Activated CD8-positive, alpha-beta memory T cell treated with anti-CD3 and anti-CD28 coated beads for 48 hours (primary cell): ENCODE results near the gene CFAP20.

Experiments used
- DNase-seq, 3 experiments: peaks; one replicate each; pipeline ENCODE4 v3.0.0-alpha.2; 2020; ENCODE audit warnings: low read depth in 2 of 3, low spot score in 2 of 3

Gene CFAP20

DNA sequence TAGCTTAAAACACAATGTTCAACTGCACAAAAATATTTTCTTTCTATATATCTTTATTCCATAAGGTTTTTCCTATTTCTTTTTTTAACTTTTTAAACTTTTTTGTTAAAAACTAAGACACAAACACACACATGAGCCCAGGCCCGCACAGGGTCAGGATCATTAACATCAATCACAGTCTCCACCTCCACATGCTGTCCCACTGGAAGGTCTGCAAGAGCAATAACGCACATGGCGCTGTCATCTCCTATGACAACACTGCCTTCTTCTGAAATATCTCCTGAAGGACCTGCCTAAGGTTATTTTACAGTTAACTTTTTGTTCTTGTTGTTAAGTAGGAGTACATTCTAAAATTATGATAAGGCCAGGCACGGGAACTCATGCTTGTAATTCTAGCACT is 4.1 kb downstream of the CFAP20 start:
- no peak for DNase-seq

GRCh38 chr16:58124601-58124915 is 4.6 kb downstream of the CFAP20 start:
- no peak for DNase-seq

GRCh38 chr16:58123896-58124600 is 5.1 kb downstream of the CFAP20 start:
- no peak for DNase-seq

GRCh38 chr16:58121132-58121531 is 8.0 kb downstream of the CFAP20 start:
- DNase-seq, result no peak

GRCh38 chr16:58120234-58120633 is 8.9 kb downstream of the CFAP20 start:
- DNase-seq, result no peak

GRCh38 chr16:58119509-58119845 is 9.7 kb downstream of the CFAP20 start:
- no peak for DNase-seq

GRCh38 chr16:58118801-58119508 is 10.2 kb downstream of the CFAP20 start:
- no peak for DNase-seq

DNA sequence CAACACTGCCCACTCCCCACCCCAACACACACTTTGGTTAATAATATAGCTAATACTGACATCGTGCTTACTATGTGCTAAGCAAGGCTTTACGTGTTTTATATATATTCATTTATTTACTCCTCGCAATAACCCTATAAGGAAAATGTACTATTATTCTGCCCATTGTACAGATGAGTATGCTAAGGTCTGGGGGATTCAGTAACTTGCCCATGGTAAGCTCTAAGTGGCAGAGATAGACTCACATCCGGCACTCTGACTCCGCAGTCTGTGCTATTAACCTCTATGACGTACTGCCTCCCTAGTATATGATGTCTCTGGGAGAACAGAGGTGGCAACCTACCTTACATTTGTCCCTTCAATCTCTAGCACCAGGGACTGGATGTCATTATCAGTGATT is 12.7 kb downstream of the CFAP20 start:
- DNase-seq, result no peak

DNA sequence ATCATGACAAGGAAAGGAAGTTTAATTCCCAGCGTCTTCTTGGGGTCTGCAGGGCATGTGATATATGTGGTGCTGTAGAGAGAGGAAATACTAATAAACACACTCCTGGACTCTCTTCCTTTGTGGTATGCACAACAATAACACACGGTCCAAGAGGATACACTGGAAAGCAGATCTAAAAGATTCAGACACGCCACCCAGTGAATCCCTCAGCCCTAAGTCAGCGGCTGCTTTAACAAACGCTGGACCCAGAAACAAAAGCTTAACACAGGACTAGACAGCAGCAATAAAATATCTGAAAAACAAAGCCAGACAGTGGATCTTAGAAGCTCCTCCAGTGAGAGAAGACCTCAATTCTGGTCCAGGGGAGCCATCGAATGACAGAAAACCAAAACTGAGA is 13.1 kb downstream of the CFAP20 start:
- DNase-seq, result no peak

DNA sequence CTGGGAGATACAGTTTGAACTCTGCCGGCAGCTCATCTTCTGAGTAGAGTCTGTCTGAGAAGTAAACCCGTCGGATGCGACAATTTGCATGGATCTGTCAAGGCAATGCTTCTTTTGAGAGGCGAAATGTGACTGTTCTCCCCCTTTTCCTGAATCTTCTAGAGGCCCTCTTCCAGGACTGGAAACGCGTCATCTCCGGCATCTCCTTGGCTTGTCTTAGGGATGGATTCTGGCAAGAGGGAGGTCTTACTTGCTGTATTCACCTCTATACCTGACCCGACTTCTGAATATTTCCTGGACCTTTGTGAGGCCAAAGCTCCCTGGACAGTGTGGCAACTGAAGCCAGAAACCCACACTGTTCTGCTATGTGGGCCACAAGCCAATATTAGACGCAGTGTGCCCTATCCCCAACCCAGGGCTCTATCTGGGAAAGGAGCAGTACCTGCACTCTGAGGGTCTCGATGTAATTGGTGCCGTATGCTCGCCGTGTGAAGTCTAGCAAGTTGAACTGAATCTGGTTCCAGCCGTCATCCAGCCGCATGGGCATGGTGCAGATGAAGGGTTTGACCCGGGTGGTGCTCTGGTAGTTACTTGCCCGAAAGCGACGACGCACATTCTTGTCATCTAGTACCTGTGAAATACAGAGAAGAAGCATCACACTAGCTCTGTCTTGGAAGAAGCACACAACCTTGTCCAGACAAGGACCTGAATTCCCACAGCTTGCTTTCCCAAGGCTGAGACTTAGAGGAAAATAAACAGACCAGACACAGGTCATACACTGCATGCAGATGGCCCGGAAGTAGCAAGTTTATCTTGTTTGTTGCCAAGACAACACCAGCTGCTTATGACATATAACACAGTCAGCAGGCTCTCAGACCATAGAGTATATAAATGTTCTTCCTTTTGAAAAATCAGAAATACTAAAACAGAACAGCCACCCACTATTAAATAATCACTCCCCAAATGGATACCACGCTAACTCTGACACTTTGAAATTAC is 14.1 kb downstream of the CFAP20 start:
- no peak for DNase-seq

- DNase-seq, result no peak
These were observed 17.9 kb downstream of the CFAP20 start for GRCh38 chr16:58111302-58111627.

- no peak for DNase-seq
These were observed 18.4 kb downstream of the CFAP20 start for GRCh38 chr16:58110571-58111301.

DNA sequence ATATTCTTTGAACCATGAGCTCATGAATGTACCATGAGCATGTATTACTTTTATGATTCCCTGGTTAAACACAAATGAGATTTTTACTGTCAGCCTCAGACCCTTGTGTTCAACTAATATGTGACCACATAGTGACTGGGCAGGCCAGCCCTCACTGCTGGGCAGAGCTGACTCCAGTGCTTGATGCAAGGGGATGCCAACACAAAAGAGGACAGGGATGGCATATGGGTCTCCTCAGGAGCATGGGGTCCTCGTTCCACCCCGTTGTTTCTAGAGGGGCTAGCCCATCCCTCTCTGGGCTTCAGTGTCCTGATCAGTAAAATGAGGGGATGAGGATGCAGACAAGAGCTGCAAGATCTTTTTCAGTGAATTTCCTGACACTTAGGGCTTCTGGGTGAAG is 19.3 kb downstream of the CFAP20 start:
- no peak for DNase-seq

- DNase-seq, result no peak
These were observed 19.9 kb downstream of the CFAP20 start for GRCh38 chr16:58109330-58109729.

GRCh38 chr16:58107709-58108108 is 21.5 kb downstream of the CFAP20 start:
- no peak for DNase-seq

GRCh38 chr16:58107228-58107627 is 22.0 kb downstream of the CFAP20 start:
- DNase-seq, result no peak

DNA sequence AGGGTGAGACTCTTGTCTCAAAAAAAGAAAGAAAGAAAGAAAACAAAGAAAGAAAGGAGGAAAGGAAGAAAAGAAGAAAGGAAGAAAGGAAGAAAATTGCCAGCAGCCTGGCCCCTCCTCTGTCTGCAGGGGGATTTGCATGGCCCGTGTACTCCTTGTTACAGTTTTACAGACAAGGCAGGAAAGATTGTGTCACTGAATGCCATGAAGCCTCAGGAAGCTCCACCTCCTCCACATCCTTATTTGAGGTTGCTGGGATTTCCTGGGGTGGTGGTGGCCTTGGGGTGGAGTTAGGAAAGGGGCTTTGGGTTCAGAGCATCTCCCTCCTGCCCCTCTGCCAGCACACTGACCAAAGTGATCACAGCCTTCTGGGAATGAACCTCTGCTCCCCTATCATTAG is 23.6 kb downstream of the CFAP20 start:
- DNase-seq, result no peak

- no peak for DNase-seq
These were observed 26.4 kb downstream of the CFAP20 start for GRCh38 chr16:58102665-58103392.

GRCh38 chr16:58099956-58100300 is 29.3 kb downstream of the CFAP20 start:
- no peak for DNase-seq

DNA sequence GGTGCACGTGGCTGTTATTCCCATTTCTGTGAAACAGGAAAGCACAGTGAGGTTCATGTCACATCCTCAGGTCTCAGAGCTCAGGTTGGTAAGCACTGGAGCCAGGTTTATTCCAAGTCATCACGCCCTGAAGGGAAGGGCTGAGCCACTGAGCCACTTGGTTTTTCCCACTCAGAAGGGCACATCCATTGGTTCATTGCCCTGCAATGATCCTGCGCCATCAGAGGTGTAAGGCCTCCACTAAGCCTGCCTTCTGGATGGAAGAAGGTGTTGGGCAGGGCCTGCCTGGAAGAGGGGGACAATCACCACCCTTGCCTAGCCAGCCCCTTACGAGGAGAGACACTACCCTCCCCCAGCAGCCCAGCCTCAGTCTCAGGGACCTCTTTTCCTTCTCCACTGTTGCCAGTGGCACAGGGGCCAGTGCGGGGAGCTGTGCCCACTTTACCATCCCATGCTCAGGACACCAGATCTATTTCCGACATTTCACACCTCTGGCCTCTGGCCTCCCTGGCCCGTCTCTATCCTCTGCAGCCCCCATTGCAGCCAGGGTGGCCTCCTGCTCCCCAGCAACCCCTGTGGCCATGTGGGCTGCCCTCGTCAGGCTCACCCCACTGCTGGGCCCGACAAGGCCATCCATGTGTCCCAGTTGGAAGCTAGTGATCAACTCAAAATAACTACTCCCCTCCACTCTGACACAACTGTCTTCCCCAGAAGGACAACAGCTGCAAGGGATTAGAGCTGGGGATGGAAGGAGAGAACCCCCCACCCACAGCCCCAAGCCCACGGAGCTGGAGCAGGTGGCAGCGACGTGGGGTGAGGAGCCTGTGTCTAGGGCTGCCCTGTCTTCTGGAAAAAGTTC is 29.9 kb downstream of the CFAP20 start:
- DNase-seq, result no peak
